KBM-7 (cell line): ENCODE measurements around the gene NRG3.

Experiments
- DNase-seq: peaks from one replicate; pipeline ENCODE4 v3.0.0-alpha.2; 2015
- in situ Hi-C: fragments of 300-500 bp; cut with MboI; formaldehyde crosslinking; loops from 2 replicates; pipeline ENCODE4 v1.14.3; 2020; ENCODE audit warnings: low sequenced_read_pairs, low pct_unique_long_range_greater_than_20kb, mixed read lengths

Gene NRG3

GRCh38 chr10:82397854-82398253 lies 522.9 kb downstream of the NRG3 start:
- in situ Hi-C loops: no loop called here
- no peak for DNase-seq

GRCh38 chr10:82399850-82400249 lies 524.9 kb downstream of the NRG3 start:
- in situ Hi-C loops: no loop called here
- DNase-seq: no peak

GRCh38 chr10:82400841-82401240 lies 525.8 kb downstream of the NRG3 start:
- DNase-seq: no peak
- in situ Hi-C loops: no loop called here

- in situ Hi-C loops: no loop called here
Measured at GRCh38 chr10:82402906-82403401, 528.0 kb downstream of the NRG3 start.

GRCh38 chr10:82409671-82410070 lies 534.7 kb downstream of the NRG3 start:
- DNase-seq: no peak
- in situ Hi-C loops: no loop called here

More at GRCh38 chr10:82402906-82403401, 528.0 kb downstream of the NRG3 start:
- no peak for DNase-seq

- DNase-seq: no peak
- in situ Hi-C loops: no loop called here
Measured at GRCh38 chr10:82411416-82411815, 536.4 kb downstream of the NRG3 start.

- in situ Hi-C loops: no loop called here
- no peak for DNase-seq
Measured at GRCh38 chr10:82420001-82420400, 545.0 kb downstream of the NRG3 start.

- no peak for DNase-seq
- in situ Hi-C loops: no loop called here
Measured at GRCh38 chr10:82429302-82429701, 554.3 kb downstream of the NRG3 start.

- in situ Hi-C loops: no loop called here
- DNase-seq: no peak
Measured at GRCh38 chr10:82438277-82438676, 563.3 kb downstream of the NRG3 start.

GRCh38 chr10:82440775-82441174 lies 565.8 kb downstream of the NRG3 start:
- in situ Hi-C loops: no loop called here
- DNase-seq: no peak

- no peak for DNase-seq
- in situ Hi-C loops: no loop called here
Measured at GRCh38 chr10:82452046-82452445, 577.1 kb downstream of the NRG3 start.

GRCh38 chr10:82452676-82453075 lies 577.7 kb downstream of the NRG3 start:
- in situ Hi-C loops: no loop called here
- DNase-seq: no peak

GRCh38 chr10:82453678-82454293 lies 578.8 kb downstream of the NRG3 start:
- in situ Hi-C loops: no loop called here
- DNase-seq: no peak

GRCh38 chr10:82462910-82463551 lies 588.0 kb downstream of the NRG3 start:
- in situ Hi-C loops: no loop called here
- DNase-seq: no peak

GRCh38 chr10:82463614-82464013 lies 588.6 kb downstream of the NRG3 start:
- DNase-seq: no peak
- in situ Hi-C loops: no loop called here

- in situ Hi-C loops: no loop called here
- DNase-seq: no peak
Measured at GRCh38 chr10:82464191-82464818, 589.3 kb downstream of the NRG3 start.

GRCh38 chr10:82464966-82465365 lies 590.0 kb downstream of the NRG3 start:
- in situ Hi-C loops: no loop called here
- no peak for DNase-seq

- in situ Hi-C loops: no loop called here
- DNase-seq: no peak
Measured at GRCh38 chr10:82468453-82468852, 593.5 kb downstream of the NRG3 start.

GRCh38 chr10:82472406-82473335 lies 597.7 kb downstream of the NRG3 start:
- no peak for DNase-seq
- in situ Hi-C loops: no loop called here
